Measurements from ENCODE around the gene ACSL3.

Gene ACSL3

GRCh38 chr2:222933458-222933857 lies 72.6 kb downstream of the ACSL3 start:
- Mint-ChIP-seq H3K27ac (no peak overlapping the region), H3K36me3 (ENCODE audit: low read depth) (peaks cover 79% of the 10 kb centered on the region), H3K4me3 (no peak overlapping the region), H3K27me3 (ENCODE audit: low read depth) (no peaks in the 10 kb centered on the region), H3K4me1 (no peaks in the 10 kb centered on the region), H3K9me3 (peaks cover 13% of the 10 kb centered on the region)
- no peak for TF ChIP-seq CTCF (IDR thresholded peaks at IDR 0.05; ENCODE audit: unreplicated experiment in 3 of 3)

GRCh38 chr2:222935688-222936298 lies 75.0 kb downstream of the ACSL3 start:
- TF ChIP-seq CTCF (IDR thresholded peaks at IDR 0.05; ENCODE audit: unreplicated experiment in 3 of 3): no peak
- H3K27ac Mint-ChIP-seq: no peak overlapping the region
- H3K4me1 Mint-ChIP-seq: no peaks in the 10 kb centered on the region
- H3K9me3 Mint-ChIP-seq: peaks cover 17% of the 10 kb centered on the region
- no peaks in the 10 kb centered on the region for H3K27me3 Mint-ChIP-seq (ENCODE audit: low read depth)
- H3K36me3 Mint-ChIP-seq (ENCODE audit: low read depth): peaks cover 80% of the 10 kb centered on the region
- H3K4me3 Mint-ChIP-seq: no peak overlapping the region

- Mint-ChIP-seq H3K27me3 (ENCODE audit: low read depth) (no peaks in the 10 kb centered on the region), H3K27ac (no peak overlapping the region), H3K36me3 (ENCODE audit: low read depth) (peaks cover 77% of the 10 kb centered on the region), H3K4me3 (no peak overlapping the region), H3K9me3 (peaks cover 17% of the 10 kb centered on the region), H3K4me1 (no peaks in the 10 kb centered on the region)
- no peak for TF ChIP-seq CTCF (IDR thresholded peaks at IDR 0.05; ENCODE audit: unreplicated experiment in 3 of 3)
Measured at GRCh38 chr2:222936705-222937104, 75.9 kb downstream of the ACSL3 start.

GRCh38 chr2:222938327-222938726 lies 77.5 kb downstream of the ACSL3 start:
- Mint-ChIP-seq H3K27ac (no peak overlapping the region), H3K4me3 (no peak overlapping the region), H3K4me1 (peaks cover 7% of the 10 kb centered on the region), H3K27me3 (ENCODE audit: low read depth) (no peaks in the 10 kb centered on the region), H3K36me3 (ENCODE audit: low read depth) (peaks cover 70% of the 10 kb centered on the region), H3K9me3 (peaks cover 17% of the 10 kb centered on the region)
- TF ChIP-seq CTCF (IDR thresholded peaks at IDR 0.05; ENCODE audit: unreplicated experiment in 3 of 3): no peak

GRCh38 chr2:222939208-222939856 lies 78.5 kb downstream of the ACSL3 start:
- no peak overlapping the region for H3K27ac Mint-ChIP-seq
- no peaks in the 10 kb centered on the region for H3K27me3 Mint-ChIP-seq (ENCODE audit: low read depth)
- peak in 2 of 3 experiments; percentile 9 to 48 for TF ChIP-seq CTCF (IDR thresholded peaks at IDR 0.05; ENCODE audit: unreplicated experiment in 3 of 3)
- H3K36me3 Mint-ChIP-seq (ENCODE audit: low read depth): peaks cover 64% of the 10 kb centered on the region
- no peak overlapping the region for H3K4me3 Mint-ChIP-seq
- peaks cover 13% of the 10 kb centered on the region for H3K4me1 Mint-ChIP-seq
- H3K9me3 Mint-ChIP-seq: peaks cover 17% of the 10 kb centered on the region

- TF ChIP-seq CTCF (IDR thresholded peaks at IDR 0.05; ENCODE audit: unreplicated experiment in 3 of 3): no peak
- Mint-ChIP-seq H3K4me3 (no peak overlapping the region), H3K27me3 (ENCODE audit: low read depth) (no peaks in the 10 kb centered on the region), H3K9me3 (peaks cover 17% of the 10 kb centered on the region), H3K27ac (no peak overlapping the region), H3K36me3 (ENCODE audit: low read depth) (peaks cover 58% of the 10 kb centered on the region), H3K4me1 (peaks cover 19% of the 10 kb centered on the region)
Measured at GRCh38 chr2:222939979-222940378, 79.1 kb downstream of the ACSL3 start.

Measured in nephron (organoid).